H9 (cell line): ENCODE data around the gene FOXI1. TPM values are rescaled to one million over a fixed set of nuclear protein-coding genes. Genes with fewer than 3 reads are reported as not detected.

ENCODE experiments used
- DNase-seq: peaks from one replicate; pipeline ENCODE4 v3.0.0-alpha.2; 2017
- H2AFZ ChIP-seq: one replicate; pipeline ENCODE4 v1.6.1; 2013; ENCODE audit warnings: mild to moderate bottlenecking, low read length, control low read depth, moderate library complexity
- H2AK5ac ChIP-seq: 2 replicates; pipeline ENCODE4 v1.6.1; 2013; ENCODE audit warnings: low read length, control low read depth, mixed read lengths; ENCODE audit not compliant: insufficient read length
- H2BK120ac ChIP-seq: one replicate; pipeline ENCODE4 v1.6.1; 2013; ENCODE audit warnings: low read depth, mild to moderate bottlenecking, low read length, control low read depth, inconsistent platforms; ENCODE audit not compliant: poor library complexity, severe bottlenecking
- H2BK12ac ChIP-seq: 2 replicates; pipeline ENCODE4 v1.6.1; 2013; ENCODE audit warnings: low read length, control low read depth, mixed read lengths, low read depth; ENCODE audit not compliant: insufficient read length
- H2BK15ac ChIP-seq: 2 replicates; pipeline ENCODE4 v1.6.1; 2013; ENCODE audit warnings: low read depth, low read length, control low read depth
- H2BK20ac ChIP-seq: one replicate; pipeline ENCODE4 v1.6.1; 2013; ENCODE audit warnings: low read depth, mild to moderate bottlenecking, low read length, control low read depth, inconsistent platforms; ENCODE audit not compliant: poor library complexity, severe bottlenecking
- H2BK5ac ChIP-seq: 2 replicates; pipeline ENCODE4 v1.6.1; 2013; ENCODE audit warnings: low read length, control low read depth, mixed read lengths; ENCODE audit not compliant: insufficient read length
- H3K14ac ChIP-seq: 2 replicates; pipeline ENCODE4 v1.6.1; 2013; ENCODE audit warnings: low read length, control low read depth; ENCODE audit not compliant: insufficient read depth
- H3K18ac ChIP-seq: 2 replicates; pipeline ENCODE4 v1.6.1; 2013; ENCODE audit warnings: low read depth, mild to moderate bottlenecking, mixed read lengths, low read length, control low read depth; ENCODE audit not compliant: insufficient read length
- H3K23ac ChIP-seq: 2 replicates; pipeline ENCODE4 v1.6.1; 2013; ENCODE audit warnings: low read length, control low read depth, mixed read lengths, low read depth; ENCODE audit not compliant: insufficient read length
- H3K23me2 ChIP-seq: 2 replicates; pipeline ENCODE4 v1.6.1; 2013; ENCODE audit warnings: low read depth, mild to moderate bottlenecking, mixed read lengths, low read length, control low read depth; ENCODE audit not compliant: insufficient read length, poor library complexity, severe bottlenecking
- H3K27ac ChIP-seq: 2 replicates; pipeline ENCODE4 v1.5.1; 2013; ENCODE audit warnings: low read length, control low read depth, mixed read lengths, low read depth; ENCODE audit not compliant: insufficient read length
- H3K27me3 ChIP-seq: 2 replicates; pipeline ENCODE4 v1.6.1; 2013; ENCODE audit warnings: low read length, control low read depth, inconsistent platforms; ENCODE audit not compliant: insufficient read depth
- H3K4ac ChIP-seq: 2 replicates; pipeline ENCODE4 v1.6.1; 2013; ENCODE audit warnings: low read depth, mild to moderate bottlenecking, control low read depth, inconsistent platforms, low read length, moderate library complexity
- H3K4me1 ChIP-seq: 2 replicates; pipeline ENCODE4 v1.6.1; 2013; ENCODE audit warnings: low read length, control low read depth, inconsistent platforms; ENCODE audit not compliant: insufficient read depth
- H3K4me2 ChIP-seq: 2 replicates; pipeline ENCODE4 v1.6.1; 2013; ENCODE audit warnings: low read length, control low read depth, mixed read lengths; ENCODE audit not compliant: insufficient read length, insufficient read depth
- H3K56ac ChIP-seq: 2 replicates; pipeline ENCODE4 v1.6.1; 2013; ENCODE audit warnings: low read depth, mild to moderate bottlenecking, mixed read lengths, low read length, control low read depth; ENCODE audit not compliant: insufficient read length
- H3K79me1 ChIP-seq: 2 replicates; pipeline ENCODE4 v1.6.1; 2013; ENCODE audit warnings: low read depth, mild to moderate bottlenecking, moderate library complexity, low read length, control low read depth, inconsistent platforms; ENCODE audit not compliant: insufficient read depth, poor library complexity, severe bottlenecking
- H3K79me2 ChIP-seq: 2 replicates; pipeline ENCODE4 v1.6.1; 2013; ENCODE audit warnings: low read length, control low read depth, inconsistent platforms; ENCODE audit not compliant: insufficient read depth
- H3K9ac ChIP-seq: 2 replicates; pipeline ENCODE4 v1.6.1; 2013; ENCODE audit warnings: low read length, control low read depth, mixed read lengths; ENCODE audit not compliant: insufficient read length; ENCODE audit errors: extremely low read depth
- H3K9me3 ChIP-seq: one replicate; pipeline ENCODE4 v1.6.1; 2013; ENCODE audit warnings: low read depth, low read length, inconsistent platforms; ENCODE audit not compliant: control insufficient read depth
- H3T11ph ChIP-seq: one replicate; pipeline ENCODE4 v1.6.1; 2013; ENCODE audit warnings: mild to moderate bottlenecking, low read length, control low read depth, inconsistent platforms
- H4K20me1 ChIP-seq: one replicate; pipeline ENCODE4 v1.6.1; 2013; ENCODE audit not compliant: control insufficient read depth, insufficient read length, insufficient read depth
- H4K5ac ChIP-seq: 2 replicates; pipeline ENCODE4 v1.6.1; 2013; ENCODE audit warnings: low read depth, mild to moderate bottlenecking, mixed read lengths, low read length, control low read depth; ENCODE audit not compliant: insufficient read length
- H4K8ac ChIP-seq: replicated peaks from 2 replicates; pipeline ENCODE4 v1.6.1; 2013; ENCODE audit warnings: low read length, control low read depth, mixed read lengths, low read depth; ENCODE audit not compliant: insufficient read length
- H4K91ac ChIP-seq: 2 replicates; pipeline ENCODE4 v1.6.1; 2013; ENCODE audit warnings: low read depth, mild to moderate bottlenecking, moderate library complexity, mixed read lengths, low read length, control low read depth; ENCODE audit not compliant: insufficient read length
- H3K27ac Mint-ChIP-seq, 3 experiments: 2 replicates in 2 of 3; 3 replicates in 1 of 3; pipeline ENCODE4 v1.8.0; 2020 to 2021; ENCODE audit warnings: mixed read lengths in 3 of 3, mild to moderate bottlenecking in 1 of 3, moderate library complexity in 1 of 3
- H3K27me3 Mint-ChIP-seq: 2 replicates; pipeline ENCODE4 v1.8.0; 2021; ENCODE audit warnings: low read depth, mild to moderate bottlenecking, moderate library complexity, mixed read lengths
- H3K36me3 Mint-ChIP-seq, 3 experiments: 2 replicates in 2 of 3; 3 replicates in 1 of 3; pipeline ENCODE4 v1.8.0; 2020 to 2021; ENCODE audit warnings: low read depth in 3 of 3, mixed read lengths in 3 of 3; ENCODE audit not compliant: insufficient read depth in 1 of 3
- H3K4me1 Mint-ChIP-seq, 2 experiments: 2 replicates each; pipeline ENCODE4 v1.8.0; 2020; ENCODE audit warnings: mixed read lengths in 2 of 2
- H3K4me3 Mint-ChIP-seq, 2 experiments: 2 replicates in 1 of 2; 3 replicates in 1 of 2; pipeline ENCODE4 v1.8.0; 2020 to 2021; ENCODE audit warnings: mild to moderate bottlenecking in 2 of 2, mixed read lengths in 2 of 2, moderate library complexity in 1 of 2
- H3K9me3 Mint-ChIP-seq, 2 experiments: 2 replicates in 1 of 2; 3 replicates in 1 of 2; pipeline ENCODE4 v1.8.0; 2020; ENCODE audit warnings: mild to moderate bottlenecking in 2 of 2, mixed read lengths in 2 of 2, moderate library complexity in 1 of 2
- CTCF ChIP-seq: fragments of 200-600 bp; sonication (generic); conservative IDR thresholded peaks from 3 replicates; pipeline ENCODE4 v1.8.0; 2021; ENCODE audit warnings: antibody characterized with exemption, mild to moderate bottlenecking
- WGBS: extraction: QIAGEN DNeasy Blood & Tissue Kit; methylation state at CpG from one replicate; pipeline ENCODE4 v1.1.7; 2013; ENCODE audit warnings: missing lambda C conversion rate, low lambda C conversion rate, mixed read lengths; ENCODE audit not compliant: insufficient read length; ENCODE audit errors: extremely low coverage; 5-methylcytosine and 5-hydroxymethylcytosine counted together
- total RNA-seq: library from RNA; stranded (reverse); gene quantifications from 2 replicates; pipeline ENCODE4 v1.2.1, GENCODE V29; 2021

The FOXI1 gene
- total RNA-seq, 1 experiment from 2014 or later: not detected

DNA sequence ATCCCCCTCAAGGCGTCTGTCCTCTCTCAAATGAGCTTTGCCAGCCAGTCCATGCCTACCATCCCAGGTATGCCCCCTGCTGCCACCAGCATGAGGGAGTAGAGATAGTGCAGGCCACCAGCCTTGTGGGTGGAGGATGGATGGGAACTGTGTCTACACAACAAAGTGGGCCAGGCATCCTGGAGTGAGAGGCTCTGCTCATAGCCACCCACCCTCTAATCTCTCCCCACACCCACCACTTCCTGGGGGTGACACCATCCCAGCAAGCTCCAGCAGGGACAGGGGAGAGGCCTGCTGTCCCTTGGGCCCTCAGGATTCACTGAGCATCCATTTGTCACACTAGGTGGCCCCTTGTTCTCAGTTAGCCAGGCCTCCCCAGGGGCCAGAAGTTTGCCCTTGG, 25.5 kb upstream of the FOXI1 start:
- DNase-seq: no peak
- TF ChIP-seq CTCF: no peak
- no peaks in the 10 kb centered on the region for H3K79me1 ChIP-seq
- H3K9me3 ChIP-seq: no peaks in the 10 kb centered on the region
- no peak overlapping the region for H4K5ac ChIP-seq
- H2AFZ ChIP-seq: no peak overlapping the region
- H2BK12ac ChIP-seq: no peak overlapping the region
- peak overlapping the region; percentile 10; the same call in 1 of the 2 replicates for H3K14ac ChIP-seq
- H3T11ph ChIP-seq: no peak overlapping the region
- H2BK5ac ChIP-seq: no peak overlapping the region
- no peak overlapping the region for H3K27ac ChIP-seq
- no peak overlapping the region for H2AK5ac ChIP-seq
- no peak overlapping the region for H3K23ac ChIP-seq
- H3K4ac ChIP-seq: no peak overlapping the region
- no peak overlapping the region for H3K4me2 ChIP-seq
- H2BK120ac ChIP-seq: no peak overlapping the region
- WGBS: no CpG with 5 or more reads among the region's 1 CpG
- H4K8ac ChIP-seq: no peak overlapping the region
- H3K56ac ChIP-seq: no peak overlapping the region
- H4K91ac ChIP-seq: no peak overlapping the region
- H3K18ac ChIP-seq: no peak overlapping the region
- no peaks in the 10 kb centered on the region for H3K27me3 ChIP-seq
- no peak overlapping the region for H3K9ac ChIP-seq
- H3K79me2 ChIP-seq: no peaks in the 10 kb centered on the region
- Mint-ChIP-seq H3K27ac (no peak overlapping the region), H3K36me3 (no peaks in the 10 kb centered on the region; a peak in 1 of 7 replicates), H3K4me3 (no peak overlapping the region), H3K27me3 (peaks cover 8% of the 10 kb centered on the region), H3K4me1 (peaks cover 0 to 4% of the 10 kb centered on the region in 2 experiments; a peak in 1 of 4 replicates), H3K9me3 (no peaks in the 10 kb centered on the region)
- H2BK15ac ChIP-seq: no peak overlapping the region
- H3K4me1 ChIP-seq: no peaks in the 10 kb centered on the region
- no peaks in the 10 kb centered on the region for H3K23me2 ChIP-seq
- no peak overlapping the region for H2BK20ac ChIP-seq
- no peaks in the 10 kb centered on the region for H4K20me1 ChIP-seq
